ENCODE results near the gene RELB. TPM values are rescaled to one million over a fixed set of nuclear protein-coding genes. Genes with fewer than 3 reads are reported as not detected.
"Not testable (repeated sequence)": the region's sequence is repeated elsewhere in the genome, so short reads cannot be mapped to it uniquely, and the experiment has no call there.

Gene RELB
- total RNA-seq, 1 experiment from 2014 or later, result 15.2 TPM

GRCh38 chr19:44998025-44998424 lies 3.2 kb upstream of the RELB start:
- no peaks in the 10 kb centered on the region for H3K9me2 ChIP-seq (replicated peaks; ENCODE audit: low read length)
- H3K4me1 ChIP-seq (ENCODE audit: insufficient read depth, low read length), result no peaks in the 10 kb centered on the region; the same call in 1 of the 2 replicates
- H3K36me3 ChIP-seq (ENCODE audit: low read depth, low read length), result no peaks in the 10 kb centered on the region
- ATAC-seq (no peak), DNase-seq (no peak)
- ChIA-PET CTCF (no interaction called here), POLR2A (ENCODE audit: unreplicated experiment) (no interaction called here)
- no peaks in the 10 kb centered on the region for H3K27me3 ChIP-seq (ENCODE audit: low read length)
- H3K27ac ChIP-seq (ENCODE audit: low read length), result no peak overlapping the region
- BruUV-seq (replicated peaks), result no TSS peak
- no peaks in the 10 kb centered on the region for H3F3A ChIP-seq (ENCODE audit: low read length, unreplicated experiment)
- no peaks in the 10 kb centered on the region for H3K79me2 ChIP-seq (ENCODE audit: low read length)
- H2AFZ ChIP-seq (ENCODE audit: low read length), result no peak overlapping the region
- H4K20me1 ChIP-seq (ENCODE audit: low read length), result no peaks in the 10 kb centered on the region
- TF ChIP-seq EZH2 (IDR thresholded peaks at IDR 0.05; ENCODE audit: low read length, unreplicated experiment), result no peak
- intact Hi-C loops (cut with micrococcal nuclease), result no loop called here
- H3K9ac ChIP-seq (ENCODE audit: low read length), result no peak overlapping the region
- no peak overlapping the region for H3K4me3 ChIP-seq (ENCODE audit: low read length)
- no peak overlapping the region for H3K4me2 ChIP-seq (ENCODE audit: low read length)
- no peaks in the 10 kb centered on the region for H3K9me3 ChIP-seq (ENCODE audit: low read length)

DNA sequence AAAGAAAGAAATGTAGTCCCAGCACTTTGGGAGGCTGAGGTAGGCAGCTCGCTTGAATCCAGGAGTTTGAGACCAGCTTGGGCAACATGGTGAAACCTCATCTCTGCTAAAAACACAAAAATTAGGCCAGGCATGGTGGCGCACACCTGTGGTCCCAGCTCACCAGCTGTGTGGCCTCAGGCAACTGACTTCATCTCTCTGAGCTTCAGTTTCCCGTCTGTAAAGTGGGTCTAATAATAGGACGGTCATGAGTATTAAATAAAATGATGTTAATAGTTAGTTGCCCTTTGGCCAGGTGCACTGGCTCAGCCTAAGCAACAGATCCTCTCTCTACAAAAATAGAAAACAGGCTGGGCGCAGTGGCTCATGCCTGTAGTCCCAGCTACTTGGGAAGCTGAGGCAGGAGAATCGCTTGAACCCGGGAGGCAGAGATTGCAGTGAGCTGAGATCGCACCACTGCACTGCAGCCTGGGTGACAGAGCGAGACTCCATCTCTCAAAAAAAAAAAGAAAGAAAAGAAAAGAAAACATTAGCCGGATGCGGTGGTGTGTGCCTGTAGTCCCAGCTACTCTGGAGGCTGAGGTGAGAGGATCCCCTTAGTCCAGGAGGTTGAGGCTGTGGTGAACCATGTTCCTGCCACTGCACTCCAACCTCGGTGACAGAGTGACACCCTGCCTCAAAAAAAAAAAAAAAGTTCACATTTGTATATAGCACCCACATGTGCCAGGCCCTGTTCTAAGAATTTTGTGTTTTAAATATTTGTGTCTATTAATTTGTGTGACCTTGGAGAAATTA lies 1.9 kb upstream of the RELB start:
- ATAC-seq; H2AFZ ChIP-seq (ENCODE audit: low read length); H3K36me3 ChIP-seq (ENCODE audit: low read depth, low read length); H3K4me1 ChIP-seq (ENCODE audit: insufficient read depth, low read length); H3F3A ChIP-seq (ENCODE audit: low read length, unreplicated experiment); intact Hi-C loops (cut with micrococcal nuclease); H3K79me2 ChIP-seq (ENCODE audit: low read length); H3K4me3 ChIP-seq (ENCODE audit: low read length); H4K20me1 ChIP-seq (ENCODE audit: low read length); H3K9ac ChIP-seq (ENCODE audit: low read length); DNase-seq; POLR2A ChIA-PET (ENCODE audit: unreplicated experiment); H3K9me2 ChIP-seq (replicated peaks; ENCODE audit: low read length); H3K27me3 ChIP-seq (ENCODE audit: low read length); BruUV-seq (replicated peaks); H3K27ac ChIP-seq (ENCODE audit: low read length); H3K4me2 ChIP-seq (ENCODE audit: low read length); CTCF ChIA-PET; H3K9me3 ChIP-seq (ENCODE audit: low read length): not testable (repeated sequence)

- H3K27ac ChIP-seq (ENCODE audit: low read length); H3K79me2 ChIP-seq (ENCODE audit: low read length); ATAC-seq; DNase-seq; POLR2A ChIA-PET (ENCODE audit: unreplicated experiment); H3K9me3 ChIP-seq (ENCODE audit: low read length); H3K4me1 ChIP-seq (ENCODE audit: insufficient read depth, low read length); H3K36me3 ChIP-seq (ENCODE audit: low read depth, low read length); intact Hi-C loops (cut with micrococcal nuclease); H3K9me2 ChIP-seq (replicated peaks; ENCODE audit: low read length); H3F3A ChIP-seq (ENCODE audit: low read length, unreplicated experiment); H4K20me1 ChIP-seq (ENCODE audit: low read length); H3K27me3 ChIP-seq (ENCODE audit: low read length): not testable (repeated sequence)
- CTCF ChIA-PET, result interaction anchor here (0.7 kb wide), 1 partner anchor 352 kb away, joined by 7 read pairs; no protein-coding TSS in a partner anchor
- H3K4me3 ChIP-seq (ENCODE audit: low read length), result peak overlapping the region; percentile 61
- H3K9ac ChIP-seq (ENCODE audit: low read length), result peak overlapping the region; percentile 11; the same call in 1 of the 2 replicates
- TSS peak; percentile 76 for BruUV-seq (replicated peaks)
- peak overlapping the region; percentile 81; the same call in 1 of the 2 replicates for H2AFZ ChIP-seq (ENCODE audit: low read length)
- H3K4me2 ChIP-seq (ENCODE audit: low read length), result peak overlapping the region; percentile 90
These were observed 599 bp upstream of the RELB start for GRCh38 chr19:45000665-45001064.

- TF ChIP-seq EZH2 (IDR thresholded peaks at IDR 0.05; ENCODE audit: low read length, unreplicated experiment), result no peak
- no peak for TF ChIP-seq CTCF (conservative IDR thresholded peaks at IDR 0.05; ENCODE audit: low read depth, low read length)
- no peak for TF ChIP-seq EZH2phosphoT487 (IDR thresholded peaks at IDR 0.05; ENCODE audit: borderline replicate concordance, low read length)
- Histone ChIP-seq H3K9ac (ENCODE audit: low read length) (no peak overlapping the region), H3K27ac (ENCODE audit: low read length) (no peak overlapping the region), H3K9me3 (ENCODE audit: low read length) (no peaks in the 10 kb centered on the region), H3K79me2 (ENCODE audit: low read length) (no peaks in the 10 kb centered on the region), H2AFZ (ENCODE audit: low read length) (no peak overlapping the region), H3K27me3 (ENCODE audit: low read length) (no peaks in the 10 kb centered on the region), H3K4me3 (ENCODE audit: low read length) (no peak overlapping the region), H3K9me2 (replicated peaks; ENCODE audit: low read length) (no peaks in the 10 kb centered on the region), H4K20me1 (ENCODE audit: low read length) (no peaks in the 10 kb centered on the region), H3K36me3 (ENCODE audit: low read depth, low read length) (no peaks in the 10 kb centered on the region), H3K4me1 (ENCODE audit: insufficient read depth, low read length) (no peaks in the 10 kb centered on the region; the same call in 1 of the 2 replicates), H3K4me2 (ENCODE audit: low read length) (no peak overlapping the region), H3F3A (ENCODE audit: low read length, unreplicated experiment) (no peaks in the 10 kb centered on the region)
- no peak for DNase-seq
- ChIA-PET CTCF (no interaction called here), POLR2A (ENCODE audit: unreplicated experiment) (no interaction called here)
- intact Hi-C loops (cut with micrococcal nuclease), result no loop called here
- no peak for ATAC-seq
- BruUV-seq (replicated peaks), result TSS peak; percentile 36
These were observed 2.2 kb downstream of the RELB start for GRCh38 chr19:45003485-45003884.
